Aorta (tissue), 5 donors: ENCODE data around the gene ZNF502. TPM values are rescaled to one million over a fixed set of nuclear protein-coding genes. Genes with fewer than 3 reads are reported as not detected.

Experiments used
- ATAC-seq: fragments of 200-7000 bp; cut with Tn5 transposase; one replicate; pipeline ENCODE4 v1.9.1; 2022; ENCODE audit warnings: moderate library complexity; ENCODE audit not compliant: low FRiP score
- DNase-seq, 2 donors: peaks; one replicate each; pipeline ENCODE4 v3.0.0-alpha.2; 2020
- H3K27ac ChIP-seq, 2 donors: one replicate each; pipeline ENCODE4 v1.5.1; 2013; ENCODE audit warnings: low read length in 2 of 2, mild to moderate bottlenecking in 2 of 2, moderate library complexity in 2 of 2, control low read depth in 1 of 2, inconsistent platforms in 1 of 2, low read depth in 1 of 2
- H3K27me3 ChIP-seq, 2 donors: one replicate each; pipeline ENCODE4 v1.6.1; 2013; ENCODE audit warnings: control low read depth in 1 of 2, low read length in 1 of 2, mild to moderate bottlenecking in 1 of 2, moderate library complexity in 1 of 2; ENCODE audit not compliant: insufficient read depth in 2 of 2, control insufficient read depth in 1 of 2
- H3K36me3 ChIP-seq, 2 donors: one replicate each; pipeline ENCODE4 v1.6.1; 2013; ENCODE audit warnings: control low read depth in 1 of 2, low read length in 1 of 2, mild to moderate bottlenecking in 1 of 2; ENCODE audit not compliant: insufficient read depth in 2 of 2, control insufficient read depth in 1 of 2
- H3K4me1 ChIP-seq, 2 donors: one replicate each; pipeline ENCODE4 v1.6.1; 2013; ENCODE audit warnings: low read length in 2 of 2, control low read depth in 1 of 2, mild to moderate bottlenecking in 1 of 2, moderate library complexity in 1 of 2; ENCODE audit not compliant: insufficient read depth in 2 of 2, control insufficient read depth in 1 of 2
- H3K4me3 ChIP-seq, 2 donors: one replicate each; pipeline ENCODE4 v1.5.1; 2013; ENCODE audit warnings: low read length in 2 of 2, control low read depth in 1 of 2, mild to moderate bottlenecking in 1 of 2
- H3K9me3 ChIP-seq: one replicate; pipeline ENCODE4 v1.6.1; 2013; ENCODE audit warnings: mild to moderate bottlenecking, low read length; ENCODE audit not compliant: control insufficient read depth
- WGBS, 2 donors: extraction: QIAGEN DNeasy Blood & Tissue Kit; methylation state at CpG; one replicate each; pipeline ENCODE4 v1.1.7; 2013; 5-methylcytosine and 5-hydroxymethylcytosine counted together
- intact Hi-C, 2 donors: fragments of 100-400 bp; cut with DNase I; formaldehyde crosslinking; loops; one replicate each; pipeline versions ENCODE4 v1.14.2 to v1.15.0; 2022
- polyA plus RNA-seq, 2 donors: library from polyadenylated mRNA; stranded (reverse); fragments of 200-250 nt; gene quantifications; one replicate each; pipeline ENCODE4 v1.2.3, GENCODE V29; 2013
- total RNA-seq, 2 donors: library from RNA; stranded (reverse); fragmentation: NEBNext Ultra II Directional; extraction: Animal tissue kit (Norgen Biotek cat#: 25700); gene quantifications; one replicate each; pipeline ENCODE4 v1.2.1, GENCODE V29; 2021
- donor health status: healthy with polysubstance abuse.
- donor health status: Bipolar disorder and iron deficiency.
- donor health status: DM: no; HTN: no; CAD: no.
- donor health status: DM: no; HTN: no; CAD: no.
- donor health status: DM: yes; HTN: yes; CAD: no.

ZNF502 gene
- total and polyA plus RNA-seq, 4 donors, result 2.5 to 5.9 (median 5.2) TPM

- Histone ChIP-seq H3K27ac (no peak overlapping the region), H3K9me3 (peaks cover 12% of the 10 kb centered on the region), H3K36me3 (peaks cover 3 to 4% of the 10 kb centered on the region in 2 donors), H3K27me3 (no peaks in the 10 kb centered on the region), H3K4me1 (no peaks in the 10 kb centered on the region), H3K4me3 (no peak overlapping the region)
- intact Hi-C loops, result no loop called here
- 92 to 96% methylated on average over 2 of the region's 2 CpGs for WGBS, 2 donors
- ATAC-seq, result no peak
- DNase-seq, result no peak
These were observed 30.1 kb upstream of the ZNF502 start for GRCh38 chr3:44682182-44682896.

- peak; percentile 88 for ATAC-seq
- intact Hi-C loops, result no loop called here
- H3K27ac ChIP-seq, result no peak overlapping the region
- peaks cover 3 to 4% of the 10 kb centered on the region in 2 donors for H3K36me3 ChIP-seq
- peak overlapping the region; percentile 22 to 64 for H3K4me3 ChIP-seq
- no peaks in the 10 kb centered on the region for H3K4me1 ChIP-seq
- peaks cover 14% of the 10 kb centered on the region for H3K9me3 ChIP-seq
- H3K27me3 ChIP-seq, result no peaks in the 10 kb centered on the region
- DNase-seq, result peak; percentile 82 to 91
- WGBS, 2 donors, result 1% methylated on average over 44 to 48 of the region's 48 CpGs
These were observed 27.2 kb upstream of the ZNF502 start for GRCh38 chr3:44685128-44685800.

GRCh38 chr3:44687898-44688297 lies 24.6 kb upstream of the ZNF502 start:
- DNase-seq (no peak), ATAC-seq (no peak)
- Histone ChIP-seq H3K27me3 (no peaks in the 10 kb centered on the region), H3K4me1 (no peaks in the 10 kb centered on the region), H3K9me3 (peaks cover 10% of the 10 kb centered on the region), H3K36me3 (peaks cover 0 to 4% of the 10 kb centered on the region in 2 donors), H3K4me3 (no peak overlapping the region), H3K27ac (no peak overlapping the region)
- intact Hi-C loops, result no loop called here
- 43 to 52% methylated on average over 1 of the region's 1 CpG for WGBS, 2 donors

GRCh38 chr3:44721231-44722102 lies 9.0 kb downstream of the ZNF502 start:
- no peaks in the 10 kb centered on the region for H3K27me3 ChIP-seq
- H3K27ac ChIP-seq, result no peak overlapping the region
- peak overlapping the region in 1 of 2 donors; percentile 14 for H3K4me3 ChIP-seq
- WGBS, 2 donors, result 97% methylated on average over 10 of the region's 10 CpGs
- peaks cover 18 to 28% of the 10 kb centered on the region in 2 donors for H3K36me3 ChIP-seq
- no peak for DNase-seq
- intact Hi-C loops, result no loop called here
- no peak for ATAC-seq
- peaks cover 34% of the 10 kb centered on the region for H3K9me3 ChIP-seq
- H3K4me1 ChIP-seq, result no peaks in the 10 kb centered on the region

- WGBS, 2 donors, result 99 to 100% methylated on average over 1 of the region's 1 CpG
- Histone ChIP-seq H3K9me3 (peaks cover 33% of the 10 kb centered on the region), H3K4me3 (peak overlapping the region in 1 of 2 donors; percentile 14), H3K4me1 (no peaks in the 10 kb centered on the region), H3K36me3 (peaks cover 18 to 28% of the 10 kb centered on the region in 2 donors), H3K27ac (no peak overlapping the region), H3K27me3 (no peaks in the 10 kb centered on the region)
- DNase-seq (no peak), ATAC-seq (no peak)
- intact Hi-C loops, result no loop called here
These were observed 9.6 kb downstream of the ZNF502 start for GRCh38 chr3:44722103-44722401.

- Histone ChIP-seq H3K27me3 (no peaks in the 10 kb centered on the region), H3K27ac (no peak within 1 kb of the TSS), H3K9me3 (peaks cover 12% of the 10 kb centered on the region), H3K4me1 (no peaks in the 10 kb centered on the region), H3K36me3 (peaks cover 3 to 6% of the 10 kb centered on the region in 2 donors), H3K4me3 (peak within 1 kb of the TSS; percentile 76 to 89)
- WGBS, 2 donors, result 0 to 1% methylated on average over 39 to 46 of the region's 46 CpGs
- ATAC-seq, result peak; percentile 98
- peak; percentile 96 to 98 for DNase-seq
- intact Hi-C loops, result loop anchor here in 1 of 2 donors (2.0 kb wide), 1 partner anchor 17 kb away; the partner anchor contains the start of gene ZNF502
These were observed 17.0 kb downstream of the ZNF502 start, which contains the start of gene ZNF501 for GRCh38 chr3:44729384-44729910. Gene ZNF501 (plus strand): TSS chr3:44729635. CDS start chr3:44734422, 4,787 bp downstream.

- H3K9me3 ChIP-seq, result peaks cover 14% of the 10 kb centered on the region
- no peaks in the 10 kb centered on the region for H3K27me3 ChIP-seq
- DNase-seq (no peak), ATAC-seq (no peak)
- WGBS, 2 donors, result 94 to 97% methylated on average over 3 of the region's 3 CpGs
- no peak overlapping the region for H3K4me3 ChIP-seq
- H3K27ac ChIP-seq, result no peak overlapping the region
- intact Hi-C loops, result no loop called here
- no peaks in the 10 kb centered on the region for H3K4me1 ChIP-seq
- peaks cover 5 to 9% of the 10 kb centered on the region in 2 donors for H3K36me3 ChIP-seq
These were observed 22.2 kb downstream of the ZNF502 start for GRCh38 chr3:44734646-44735168.

- WGBS, 2 donors, result 1 to 2% methylated on average over 15 of the region's 15 CpGs
- intact Hi-C loops, result loop anchor here (1.0 to 10.0 kb wide), 7 partner anchors 30 to 224 kb away; partner anchors contain the start of genes TMEM42 (in 2 of the 2), ZNF35 (in 1 of the 2) and ZNF502 (in 1 of the 2)
- Histone ChIP-seq H3K36me3 (no peaks in the 10 kb centered on the region), H3K9me3 (no peaks in the 10 kb centered on the region), H3K27ac (no peak overlapping the region), H3K4me1 (no peaks in the 10 kb centered on the region), H3K27me3 (no peaks in the 10 kb centered on the region), H3K4me3 (peak overlapping the region; percentile 73 to 84)
- no peak for DNase-seq
- ATAC-seq, result peak; percentile 13
These were observed 48.6 kb downstream of the ZNF502 start for GRCh38 chr3:44761101-44761423.
